GM23248 (cell line): ENCODE results near the gene KCNIP1. TPM values are rescaled to one million over a fixed set of nuclear protein-coding genes. Genes with fewer than 3 reads are reported as not detected.

ENCODE experiments used
- DNase-seq: peaks from one replicate; pipeline ENCODE4 v3.0.0-alpha.2; 2015
- H2AFZ ChIP-seq: fragments of 200-600 bp; sonication (generic); 2 replicates; pipeline ENCODE4 v1.6.1; 2016; ENCODE audit warnings: antibody characterized with exemption
- H3F3A ChIP-seq: fragments of 200-600 bp; sonication (generic); 2 replicates; pipeline ENCODE4 v1.6.1; 2016; ENCODE audit warnings: mild to moderate bottlenecking, antibody characterized with exemption, mixed run types; ENCODE audit not compliant: insufficient read depth
- H3K27ac ChIP-seq: fragments of 200-600 bp; sonication (generic); 2 replicates; pipeline ENCODE4 v1.5.1; 2016; ENCODE audit warnings: mild to moderate bottlenecking
- H3K27me3 ChIP-seq: fragments of 200-600 bp; sonication (generic); replicated peaks from 2 replicates; pipeline ENCODE4 v1.6.1; 2016; ENCODE audit warnings: mild to moderate bottlenecking; ENCODE audit not compliant: insufficient read depth
- H3K36me3 ChIP-seq: fragments of 200-600 bp; sonication (generic); 2 replicates; pipeline ENCODE4 v1.6.1; 2016; ENCODE audit warnings: low read depth, mild to moderate bottlenecking
- H3K4me1 ChIP-seq: fragments of 200-600 bp; sonication (generic); 2 replicates; pipeline ENCODE4 v1.6.1; 2016; ENCODE audit warnings: mild to moderate bottlenecking; ENCODE audit not compliant: insufficient read depth
- H3K4me2 ChIP-seq: fragments of 200-600 bp; sonication (generic); one replicate; pipeline ENCODE4 v1.6.1; 2016; ENCODE audit warnings: mild to moderate bottlenecking; ENCODE audit not compliant: unreplicated experiment
- H3K4me3 ChIP-seq: fragments of 200-600 bp; sonication (generic); 2 replicates; pipeline ENCODE4 v1.5.1; 2016; ENCODE audit warnings: mild to moderate bottlenecking
- H3K79me2 ChIP-seq: fragments of 200-600 bp; sonication (generic); 2 replicates; pipeline ENCODE4 v1.6.1; 2016; ENCODE audit warnings: mild to moderate bottlenecking; ENCODE audit not compliant: insufficient read depth
- H3K9ac ChIP-seq: fragments of 200-600 bp; sonication (generic); 2 replicates; pipeline ENCODE4 v1.6.1; 2016; ENCODE audit warnings: mild to moderate bottlenecking
- H3K9me2 ChIP-seq: fragments of 200-600 bp; sonication (generic); 2 replicates; pipeline ENCODE4 v1.6.1; 2016; ENCODE audit warnings: mixed run types, mild to moderate bottlenecking, moderate library complexity; ENCODE audit not compliant: insufficient read depth
- H3K9me3 ChIP-seq: fragments of 200-600 bp; sonication (generic); one replicate; pipeline ENCODE4 v1.6.1; 2017; ENCODE audit warnings: low read depth
- H4K20me1 ChIP-seq: fragments of 200-600 bp; sonication (generic); 2 replicates; pipeline ENCODE4 v1.6.0; 2016; ENCODE audit not compliant: insufficient read depth
- EZH2 ChIP-seq: fragments of 200-600 bp; sonication (generic); IDR thresholded peaks from 2 replicates; pipeline ENCODE4 v1.6.1; 2018; ENCODE audit warnings: antibody characterized with exemption, mild to moderate bottlenecking; ENCODE audit not compliant: insufficient read depth, poor library complexity, severe bottlenecking
- EZH2phosphoT487 ChIP-seq: fragments of 200-600 bp; sonication (generic); IDR thresholded peaks from 2 replicates; pipeline ENCODE4 v1.6.1; 2018; ENCODE audit warnings: antibody characterized with exemption, moderate library complexity, mild to moderate bottlenecking, low read depth; ENCODE audit not compliant: insufficient read depth
- WGBS, 2 experiments: methylation state at CpG; one replicate each; pipeline ENCODE4 v1.1.6; 2015 to 2017; ENCODE audit warnings: low lambda C conversion rate in 2 of 2, low coverage in 1 of 2; ENCODE audit errors: missing lambda C conversion rate in 2 of 2; 5-methylcytosine and 5-hydroxymethylcytosine counted together
- in situ Hi-C: fragments of 300-500 bp; cut with MboI; formaldehyde crosslinking; loops from 2 replicates; pipeline ENCODE4 v1.15.0; 2020
- polyA plus RNA-seq: library from polyadenylated mRNA; unstranded; fragments of >200 nt; fragmentation: Nextera tagmentation; extraction: Ambion mirVana; gene quantifications from 2 replicates; pipeline ENCODE4 v1.2.1, GENCODE V29; 2016
- total RNA-seq: library from RNA; depleted of rRNA; stranded (reverse); fragments of >200 nt; shearing (Covaris generic); gene quantifications from 2 replicates; pipeline ENCODE4 v1.2.3, GENCODE V29; 2014

The KCNIP1 gene
- total and polyA plus RNA-seq, 2 experiments from 2014 or later = not detected

GRCh38 chr5:170769246-170769645, 265.4 kb downstream of the KCNIP1 start:
- H3K79me2 ChIP-seq = no peaks in the 10 kb centered on the region
- DNase-seq = no peak
- H3F3A ChIP-seq = no peaks in the 10 kb centered on the region
- no peak overlapping the region for H3K4me3 ChIP-seq
- H3K9ac ChIP-seq = no peak overlapping the region
- no peak overlapping the region for H2AFZ ChIP-seq
- H3K4me1 ChIP-seq = no peaks in the 10 kb centered on the region
- no peaks in the 10 kb centered on the region for H3K9me2 ChIP-seq
- no peak overlapping the region for H3K4me2 ChIP-seq
- H3K36me3 ChIP-seq = no peaks in the 10 kb centered on the region
- H3K27me3 ChIP-seq = peaks cover 8% of the 10 kb centered on the region
- no peaks in the 10 kb centered on the region for H3K9me3 ChIP-seq
- WGBS, 2 experiments = 8% methylated on average over 6 of the region's 6 CpGs
- no peaks in the 10 kb centered on the region for H4K20me1 ChIP-seq
- no peak for TF ChIP-seq EZH2phosphoT487
- no peak for TF ChIP-seq EZH2
- in situ Hi-C loops = no loop called here
- H3K27ac ChIP-seq = no peak overlapping the region

GRCh38 chr5:170769898-170770416, 266.1 kb downstream of the KCNIP1 start:
- DNase-seq = no peak
- 21 to 38% methylated on average over 5 of the region's 5 CpGs for WGBS, 2 experiments
- Histone ChIP-seq H3K4me2 (no peak overlapping the region), H3K27me3 (peaks cover 8% of the 10 kb centered on the region), H3K4me1 (no peaks in the 10 kb centered on the region), H3K79me2 (no peaks in the 10 kb centered on the region), H3K9me3 (no peaks in the 10 kb centered on the region), H3K36me3 (no peaks in the 10 kb centered on the region), H3K9me2 (no peaks in the 10 kb centered on the region), H3K9ac (no peak overlapping the region), H3K27ac (no peak overlapping the region), H3K4me3 (no peak overlapping the region), H4K20me1 (no peaks in the 10 kb centered on the region), H2AFZ (no peak overlapping the region), H3F3A (no peaks in the 10 kb centered on the region)
- TF ChIP-seq EZH2phosphoT487 (no peak), EZH2 (no peak)
- in situ Hi-C loops = no loop called here

DNA sequence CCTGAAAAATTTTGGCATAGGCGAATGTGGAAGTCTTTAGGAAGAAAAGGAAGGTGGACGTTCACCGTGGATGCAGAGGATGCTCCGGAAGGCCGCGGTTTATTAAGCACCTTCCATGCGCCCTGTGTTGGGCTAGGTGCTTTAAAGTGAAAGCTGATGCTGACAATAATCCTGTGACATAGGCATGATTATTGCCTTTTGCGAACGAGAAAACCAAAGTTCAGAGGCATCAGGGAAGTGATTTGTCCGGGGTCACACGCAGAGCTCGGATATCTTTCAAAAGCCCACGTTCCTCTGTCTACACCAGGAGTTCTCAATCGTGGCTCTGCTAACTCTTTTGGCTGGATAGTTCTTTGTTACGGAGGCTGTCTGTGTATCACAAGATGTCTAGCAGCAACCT, 267.7 kb downstream of the KCNIP1 start:
- TF ChIP-seq EZH2phosphoT487 (no peak), EZH2 (no peak)
- 68 to 72% methylated on average over 15 of the region's 15 CpGs for WGBS, 2 experiments

GRCh38 chr5:170773024-170773985, 269.5 kb downstream of the KCNIP1 start:
- Histone ChIP-seq H3K79me2 (no peaks in the 10 kb centered on the region), H3K9me2 (no peaks in the 10 kb centered on the region), H3K9ac (no peak overlapping the region), H4K20me1 (no peaks in the 10 kb centered on the region), H3K4me1 (no peaks in the 10 kb centered on the region), H3F3A (no peaks in the 10 kb centered on the region), H2AFZ (no peak overlapping the region), H3K9me3 (no peaks in the 10 kb centered on the region), H3K36me3 (no peaks in the 10 kb centered on the region), H3K4me3 (no peak overlapping the region), H3K27ac (no peak overlapping the region), H3K4me2 (no peak overlapping the region), H3K27me3 (peaks cover 8% of the 10 kb centered on the region)
- no peak for TF ChIP-seq EZH2phosphoT487
- no peak for TF ChIP-seq EZH2
- in situ Hi-C loops = no loop called here
- DNase-seq = no peak
- 57 to 68% methylated on average over 8 to 12 of the region's 12 CpGs for WGBS, 2 experiments

More for the DNA sequence above, 267.7 kb downstream of the KCNIP1 start:
- Histone ChIP-seq H4K20me1 (no peaks in the 10 kb centered on the region), H3K4me1 (no peaks in the 10 kb centered on the region), H3K4me3 (no peak overlapping the region), H3K9me3 (no peaks in the 10 kb centered on the region), H3K27me3 (peaks cover 8% of the 10 kb centered on the region), H2AFZ (no peak overlapping the region), H3F3A (no peaks in the 10 kb centered on the region), H3K9me2 (no peaks in the 10 kb centered on the region), H3K79me2 (no peaks in the 10 kb centered on the region), H3K9ac (no peak overlapping the region), H3K27ac (no peak overlapping the region), H3K4me2 (no peak overlapping the region), H3K36me3 (no peaks in the 10 kb centered on the region)
- in situ Hi-C loops = no loop called here
- DNase-seq = no peak
